H9 (cell line): ENCODE results near the gene TFPI. TPM values are rescaled to one million over a fixed set of nuclear protein-coding genes. Genes with fewer than 3 reads are reported as not detected.
"Not testable (repeated sequence)": the region's sequence is repeated elsewhere in the genome, so short reads cannot be mapped to it uniquely, and the experiment has no call there.

Source experiments
- DNase-seq: peaks from one replicate; pipeline ENCODE4 v3.0.0-alpha.2; 2017
- H2AFZ ChIP-seq: one replicate; pipeline ENCODE4 v1.6.1; 2013; ENCODE audit warnings: mild to moderate bottlenecking, low read length, control low read depth, moderate library complexity
- H2AK5ac ChIP-seq: 2 replicates; pipeline ENCODE4 v1.6.1; 2013; ENCODE audit warnings: low read length, control low read depth, mixed read lengths; ENCODE audit not compliant: insufficient read length
- H2BK120ac ChIP-seq: one replicate; pipeline ENCODE4 v1.6.1; 2013; ENCODE audit warnings: low read depth, mild to moderate bottlenecking, low read length, control low read depth, inconsistent platforms; ENCODE audit not compliant: poor library complexity, severe bottlenecking
- H2BK12ac ChIP-seq: 2 replicates; pipeline ENCODE4 v1.6.1; 2013; ENCODE audit warnings: low read length, control low read depth, mixed read lengths, low read depth; ENCODE audit not compliant: insufficient read length
- H2BK15ac ChIP-seq: 2 replicates; pipeline ENCODE4 v1.6.1; 2013; ENCODE audit warnings: low read depth, low read length, control low read depth
- H2BK20ac ChIP-seq: one replicate; pipeline ENCODE4 v1.6.1; 2013; ENCODE audit warnings: low read depth, mild to moderate bottlenecking, low read length, control low read depth, inconsistent platforms; ENCODE audit not compliant: poor library complexity, severe bottlenecking
- H2BK5ac ChIP-seq: 2 replicates; pipeline ENCODE4 v1.6.1; 2013; ENCODE audit warnings: low read length, control low read depth, mixed read lengths; ENCODE audit not compliant: insufficient read length
- H3K14ac ChIP-seq: 2 replicates; pipeline ENCODE4 v1.6.1; 2013; ENCODE audit warnings: low read length, control low read depth; ENCODE audit not compliant: insufficient read depth
- H3K18ac ChIP-seq: 2 replicates; pipeline ENCODE4 v1.6.1; 2013; ENCODE audit warnings: low read depth, mild to moderate bottlenecking, mixed read lengths, low read length, control low read depth; ENCODE audit not compliant: insufficient read length
- H3K23ac ChIP-seq: 2 replicates; pipeline ENCODE4 v1.6.1; 2013; ENCODE audit warnings: low read length, control low read depth, mixed read lengths, low read depth; ENCODE audit not compliant: insufficient read length
- H3K23me2 ChIP-seq: 2 replicates; pipeline ENCODE4 v1.6.1; 2013; ENCODE audit warnings: low read depth, mild to moderate bottlenecking, mixed read lengths, low read length, control low read depth; ENCODE audit not compliant: insufficient read length, poor library complexity, severe bottlenecking
- H3K27ac ChIP-seq: 2 replicates; pipeline ENCODE4 v1.5.1; 2013; ENCODE audit warnings: low read length, control low read depth, mixed read lengths, low read depth; ENCODE audit not compliant: insufficient read length
- H3K27me3 ChIP-seq: 2 replicates; pipeline ENCODE4 v1.6.1; 2013; ENCODE audit warnings: low read length, control low read depth, inconsistent platforms; ENCODE audit not compliant: insufficient read depth
- H3K4ac ChIP-seq: 2 replicates; pipeline ENCODE4 v1.6.1; 2013; ENCODE audit warnings: low read depth, mild to moderate bottlenecking, control low read depth, inconsistent platforms, low read length, moderate library complexity
- H3K4me1 ChIP-seq: 2 replicates; pipeline ENCODE4 v1.6.1; 2013; ENCODE audit warnings: low read length, control low read depth, inconsistent platforms; ENCODE audit not compliant: insufficient read depth
- H3K4me2 ChIP-seq: 2 replicates; pipeline ENCODE4 v1.6.1; 2013; ENCODE audit warnings: low read length, control low read depth, mixed read lengths; ENCODE audit not compliant: insufficient read length, insufficient read depth
- H3K56ac ChIP-seq: 2 replicates; pipeline ENCODE4 v1.6.1; 2013; ENCODE audit warnings: low read depth, mild to moderate bottlenecking, mixed read lengths, low read length, control low read depth; ENCODE audit not compliant: insufficient read length
- H3K79me1 ChIP-seq: 2 replicates; pipeline ENCODE4 v1.6.1; 2013; ENCODE audit warnings: low read depth, mild to moderate bottlenecking, moderate library complexity, low read length, control low read depth, inconsistent platforms; ENCODE audit not compliant: insufficient read depth, poor library complexity, severe bottlenecking
- H3K79me2 ChIP-seq: 2 replicates; pipeline ENCODE4 v1.6.1; 2013; ENCODE audit warnings: low read length, control low read depth, inconsistent platforms; ENCODE audit not compliant: insufficient read depth
- H3K9ac ChIP-seq: 2 replicates; pipeline ENCODE4 v1.6.1; 2013; ENCODE audit warnings: low read length, control low read depth, mixed read lengths; ENCODE audit not compliant: insufficient read length; ENCODE audit errors: extremely low read depth
- H3K9me3 ChIP-seq: one replicate; pipeline ENCODE4 v1.6.1; 2013; ENCODE audit warnings: low read depth, low read length, inconsistent platforms; ENCODE audit not compliant: control insufficient read depth
- H3T11ph ChIP-seq: one replicate; pipeline ENCODE4 v1.6.1; 2013; ENCODE audit warnings: mild to moderate bottlenecking, low read length, control low read depth, inconsistent platforms
- H4K20me1 ChIP-seq: one replicate; pipeline ENCODE4 v1.6.1; 2013; ENCODE audit not compliant: control insufficient read depth, insufficient read length, insufficient read depth
- H4K5ac ChIP-seq: 2 replicates; pipeline ENCODE4 v1.6.1; 2013; ENCODE audit warnings: low read depth, mild to moderate bottlenecking, mixed read lengths, low read length, control low read depth; ENCODE audit not compliant: insufficient read length
- H4K8ac ChIP-seq: replicated peaks from 2 replicates; pipeline ENCODE4 v1.6.1; 2013; ENCODE audit warnings: low read length, control low read depth, mixed read lengths, low read depth; ENCODE audit not compliant: insufficient read length
- H4K91ac ChIP-seq: 2 replicates; pipeline ENCODE4 v1.6.1; 2013; ENCODE audit warnings: low read depth, mild to moderate bottlenecking, moderate library complexity, mixed read lengths, low read length, control low read depth; ENCODE audit not compliant: insufficient read length
- H3K27ac Mint-ChIP-seq, 3 experiments: 2 replicates in 2 of 3; 3 replicates in 1 of 3; pipeline ENCODE4 v1.8.0; 2020 to 2021; ENCODE audit warnings: mixed read lengths in 3 of 3, mild to moderate bottlenecking in 1 of 3, moderate library complexity in 1 of 3
- H3K27me3 Mint-ChIP-seq: 2 replicates; pipeline ENCODE4 v1.8.0; 2021; ENCODE audit warnings: low read depth, mild to moderate bottlenecking, moderate library complexity, mixed read lengths
- H3K36me3 Mint-ChIP-seq, 3 experiments: 2 replicates in 2 of 3; 3 replicates in 1 of 3; pipeline ENCODE4 v1.8.0; 2020 to 2021; ENCODE audit warnings: low read depth in 3 of 3, mixed read lengths in 3 of 3; ENCODE audit not compliant: insufficient read depth in 1 of 3
- H3K4me1 Mint-ChIP-seq, 2 experiments: 2 replicates each; pipeline ENCODE4 v1.8.0; 2020; ENCODE audit warnings: mixed read lengths in 2 of 2
- H3K4me3 Mint-ChIP-seq, 2 experiments: 2 replicates in 1 of 2; 3 replicates in 1 of 2; pipeline ENCODE4 v1.8.0; 2020 to 2021; ENCODE audit warnings: mild to moderate bottlenecking in 2 of 2, mixed read lengths in 2 of 2, moderate library complexity in 1 of 2
- H3K9me3 Mint-ChIP-seq, 2 experiments: 2 replicates in 1 of 2; 3 replicates in 1 of 2; pipeline ENCODE4 v1.8.0; 2020; ENCODE audit warnings: mild to moderate bottlenecking in 2 of 2, mixed read lengths in 2 of 2, moderate library complexity in 1 of 2
- WGBS: extraction: QIAGEN DNeasy Blood & Tissue Kit; methylation state at CpG from one replicate; pipeline ENCODE4 v1.1.7; 2013; ENCODE audit warnings: missing lambda C conversion rate, low lambda C conversion rate, mixed read lengths; ENCODE audit not compliant: insufficient read length; ENCODE audit errors: extremely low coverage; 5-methylcytosine and 5-hydroxymethylcytosine counted together
- total RNA-seq: library from RNA; stranded (reverse); gene quantifications from 2 replicates; pipeline ENCODE4 v1.2.1, GENCODE V29; 2021
- TF ChIP-seq, protein P1 (sequence below): fragments of 200-600 bp; sonication (generic); conservative IDR thresholded peaks from 3 replicates; pipeline ENCODE4 v1.8.0; 2021; ENCODE audit warnings: antibody characterized with exemption, mild to moderate bottlenecking

Gene TFPI
- total RNA-seq, 1 experiment from 2014 or later: 5.8 TPM

DNA sequence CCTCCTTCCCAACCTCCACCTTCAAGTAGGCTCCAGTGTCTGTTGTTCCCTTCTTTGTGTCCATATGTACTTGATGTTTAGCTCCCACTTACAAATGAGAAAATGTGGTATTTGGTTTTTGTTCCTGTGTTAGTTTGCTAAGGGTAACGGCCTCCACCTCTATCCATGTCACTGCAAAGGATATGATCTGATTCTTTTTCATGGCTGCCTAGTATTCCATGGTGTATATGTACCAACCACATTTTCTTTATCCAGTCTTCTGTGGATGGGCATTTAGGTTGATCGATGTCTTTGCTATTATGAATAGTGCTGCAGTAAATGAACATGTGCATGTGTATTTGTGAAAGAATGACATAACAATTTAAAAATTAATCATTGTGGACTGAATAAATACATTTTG is 19.5 kb upstream of the TFPI start:
- Mint-ChIP-seq H3K27ac (no peak overlapping the region), H3K4me1 (peaks cover 9 to 32% of the 10 kb centered on the region in 2 experiments; a peak in 3 of 4 replicates), H3K27me3 (no peaks in the 10 kb centered on the region), H3K36me3 (peaks cover 15 to 23% (median 20%) of the 10 kb centered on the region in 3 experiments), H3K9me3 (peaks cover 17 to 22% of the 10 kb centered on the region in 2 experiments), H3K4me3 (no peak overlapping the region)
- H3K56ac ChIP-seq: no peak overlapping the region
- no peak overlapping the region for H3K4ac ChIP-seq
- H3K4me1 ChIP-seq: peaks cover 2% of the 10 kb centered on the region; the same call in 1 of the 2 replicates
- no peak overlapping the region for H2BK5ac ChIP-seq
- H2BK120ac ChIP-seq: no peak overlapping the region
- no peak overlapping the region for H2BK15ac ChIP-seq
- H3T11ph ChIP-seq: no peak overlapping the region
- H3K27ac ChIP-seq: no peak overlapping the region
- H2AFZ ChIP-seq: no peak overlapping the region
- H3K18ac ChIP-seq: no peak overlapping the region
- no peaks in the 10 kb centered on the region for H3K9me3 ChIP-seq
- TF ChIP-seq, protein P1, sequence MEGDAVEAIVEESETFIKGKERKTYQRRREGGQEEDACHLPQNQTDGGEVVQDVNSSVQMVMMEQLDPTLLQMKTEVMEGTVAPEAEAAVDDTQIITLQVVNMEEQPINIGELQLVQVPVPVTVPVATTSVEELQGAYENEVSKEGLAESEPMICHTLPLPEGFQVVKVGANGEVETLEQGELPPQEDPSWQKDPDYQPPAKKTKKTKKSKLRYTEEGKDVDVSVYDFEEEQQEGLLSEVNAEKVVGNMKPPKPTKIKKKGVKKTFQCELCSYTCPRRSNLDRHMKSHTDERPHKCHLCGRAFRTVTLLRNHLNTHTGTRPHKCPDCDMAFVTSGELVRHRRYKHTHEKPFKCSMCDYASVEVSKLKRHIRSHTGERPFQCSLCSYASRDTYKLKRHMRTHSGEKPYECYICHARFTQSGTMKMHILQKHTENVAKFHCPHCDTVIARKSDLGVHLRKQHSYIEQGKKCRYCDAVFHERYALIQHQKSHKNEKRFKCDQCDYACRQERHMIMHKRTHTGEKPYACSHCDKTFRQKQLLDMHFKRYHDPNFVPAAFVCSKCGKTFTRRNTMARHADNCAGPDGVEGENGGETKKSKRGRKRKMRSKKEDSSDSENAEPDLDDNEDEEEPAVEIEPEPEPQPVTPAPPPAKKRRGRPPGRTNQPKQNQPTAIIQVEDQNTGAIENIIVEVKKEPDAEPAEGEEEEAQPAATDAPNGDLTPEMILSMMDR: no peak
- H4K8ac ChIP-seq: no peak overlapping the region
- no peak overlapping the region for H3K23ac ChIP-seq
- no peak overlapping the region for H3K14ac ChIP-seq
- no peak overlapping the region for H2BK12ac ChIP-seq
- no peaks in the 10 kb centered on the region for H3K27me3 ChIP-seq
- WGBS: no CpG with 5 or more reads among the region's 2 CpGs
- no peak overlapping the region for H2AK5ac ChIP-seq
- H3K4me2 ChIP-seq: no peak overlapping the region
- DNase-seq: no peak
- no peaks in the 10 kb centered on the region for H3K23me2 ChIP-seq
- no peaks in the 10 kb centered on the region for H4K20me1 ChIP-seq
- H3K79me2 ChIP-seq: no peaks in the 10 kb centered on the region
- no peaks in the 10 kb centered on the region for H3K79me1 ChIP-seq
- no peak overlapping the region for H4K91ac ChIP-seq
- H2BK20ac ChIP-seq: no peak overlapping the region
- no peak overlapping the region for H4K5ac ChIP-seq
- no peak overlapping the region for H3K9ac ChIP-seq

DNA sequence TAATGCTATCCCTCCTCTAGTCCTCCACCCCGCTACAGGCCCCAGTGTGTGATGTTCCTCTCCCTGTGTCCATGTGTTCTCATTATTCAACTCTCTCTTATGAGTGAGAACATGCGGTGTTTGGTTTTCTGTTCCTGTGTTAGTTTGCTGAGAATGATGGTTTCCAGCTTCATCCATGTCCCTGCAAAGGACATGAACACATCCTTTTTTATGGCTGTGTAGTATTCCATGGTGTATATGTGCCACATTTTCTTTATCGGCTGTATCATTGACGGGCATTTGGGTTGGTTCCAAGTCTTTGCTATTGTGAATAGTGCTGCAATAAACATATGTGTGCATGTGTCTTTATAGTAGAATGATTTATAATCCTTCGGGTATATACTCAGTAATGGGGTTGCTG is 17.8 kb upstream of the TFPI start:
- peaks cover 12 to 38% of the 10 kb centered on the region in 2 experiments; a peak in 3 of 4 replicates for H3K4me1 Mint-ChIP-seq
- not testable (repeated sequence) for DNase-seq, H4K20me1 ChIP-seq, H4K91ac ChIP-seq, H2AK5ac ChIP-seq, H2BK15ac ChIP-seq, H3K27me3 Mint-ChIP-seq, H3K56ac ChIP-seq, H3K9me3 ChIP-seq, H3K79me2 ChIP-seq, H3K23me2 ChIP-seq, H3K23ac ChIP-seq, H3K14ac ChIP-seq, H2BK12ac ChIP-seq, H2AFZ ChIP-seq, H3K4me1 ChIP-seq, H3K27me3 ChIP-seq, H2BK5ac ChIP-seq, H3K4me2 ChIP-seq, H3K18ac ChIP-seq, H3K27ac ChIP-seq, H3K27ac Mint-ChIP-seq, H3T11ph ChIP-seq, H2BK120ac ChIP-seq, H2BK20ac ChIP-seq, H4K5ac ChIP-seq, H3K9ac ChIP-seq, H3K79me1 ChIP-seq, H3K4ac ChIP-seq, H3K4me3 Mint-ChIP-seq, H4K8ac ChIP-seq
- peaks cover 15 to 23% (median 20%) of the 10 kb centered on the region in 3 experiments for H3K36me3 Mint-ChIP-seq
- peaks cover 17 to 22% of the 10 kb centered on the region in 2 experiments for H3K9me3 Mint-ChIP-seq
- WGBS: no CpG with 5 or more reads among the region's 5 CpGs
